DMS 273 treated with DMSO at 0.1 percent for 48 hours (cell line): ENCODE measurements around the gene DHFR.

ENCODE experiments used
- DNase-seq: peaks from one replicate; lab custom pipeline; 2025; lab: John Stamatoyannopoulos, UW

The DHFR gene

DNA sequence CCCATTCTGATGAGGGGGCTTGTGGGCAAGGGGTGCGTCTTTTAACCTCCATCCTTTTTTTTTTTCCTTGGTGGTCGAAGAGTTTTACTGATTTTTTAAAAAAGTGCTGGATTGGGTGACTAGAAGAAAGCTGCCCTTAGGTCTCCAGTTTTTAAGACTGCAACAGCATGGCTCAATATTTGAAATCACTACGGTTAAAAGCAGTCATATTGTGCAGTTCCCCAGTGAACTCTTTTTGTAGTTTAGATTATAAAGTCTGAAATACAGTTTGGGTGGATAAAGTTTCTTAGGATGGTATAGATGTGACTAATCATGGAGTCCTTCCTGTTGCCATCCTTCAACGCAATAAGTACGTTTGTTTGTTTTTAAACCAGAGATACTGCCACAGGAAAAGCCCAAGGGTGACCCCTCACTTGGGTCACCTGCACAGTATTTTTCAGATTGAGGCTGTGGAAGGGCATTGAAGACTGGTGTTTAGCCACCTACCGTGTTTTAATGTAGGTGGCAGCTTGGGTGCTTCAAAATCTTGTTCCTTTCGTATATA, 520 bp upstream of the DHFR start:
- no peak for DNase-seq

DNA sequence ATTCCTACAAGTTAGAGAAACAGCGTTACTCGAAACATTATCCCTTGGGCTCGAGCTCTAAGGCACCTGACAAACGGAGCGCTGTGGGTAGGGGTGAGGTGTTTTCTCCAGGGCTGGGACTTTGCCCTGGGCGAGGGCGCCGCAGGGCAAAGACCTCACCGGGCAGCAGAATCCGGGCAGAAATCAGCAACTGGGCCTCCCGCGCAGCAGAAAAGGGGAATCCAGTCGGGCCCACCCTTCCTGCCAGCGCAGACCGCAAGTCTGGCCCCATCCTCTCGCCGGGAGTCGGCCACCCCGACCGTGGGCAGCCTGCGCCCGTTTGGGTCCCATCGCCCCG, 761 bp downstream of the DHFR start:
- no peak for DNase-seq

DNA sequence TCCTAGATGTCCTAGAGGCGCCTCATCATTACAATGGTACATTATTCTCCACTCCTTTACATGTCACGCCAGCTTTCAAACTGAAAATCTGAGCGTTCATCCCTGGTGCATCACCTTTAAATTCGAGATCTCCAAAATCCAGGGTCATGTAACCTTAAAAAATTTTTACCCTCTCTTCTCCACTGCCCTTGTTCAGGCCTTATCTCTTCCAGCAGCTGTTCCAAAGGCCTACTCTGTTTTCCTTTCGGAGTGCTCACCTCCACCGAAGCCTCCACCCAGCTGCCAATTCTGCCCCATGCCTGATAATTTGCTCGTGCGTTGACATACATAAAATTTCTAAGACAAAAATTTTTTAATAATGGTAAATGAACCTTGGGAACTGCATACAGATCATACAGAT, 1.3 kb downstream of the DHFR start:
- DNase-seq = no peak

DNA sequence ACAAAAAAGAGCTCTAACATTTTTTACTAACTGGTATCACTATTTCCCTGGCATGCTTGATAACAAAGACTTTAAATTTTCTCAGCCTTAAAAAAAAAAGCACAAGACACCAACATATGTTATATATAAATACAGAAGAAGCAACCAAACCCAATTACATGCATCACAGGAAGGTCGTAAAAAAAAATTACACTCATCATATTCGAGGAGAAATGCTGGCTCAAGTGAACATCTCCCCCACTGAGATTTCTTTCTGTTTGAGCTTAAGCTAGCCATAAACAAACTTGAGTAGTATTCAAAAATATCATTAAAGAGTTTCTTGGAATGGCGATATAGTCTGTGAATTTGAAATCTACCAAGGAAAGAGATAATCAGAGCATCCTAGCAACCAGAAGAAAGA, 7.9 kb downstream of the DHFR start:
- DNase-seq = no peak

DNA sequence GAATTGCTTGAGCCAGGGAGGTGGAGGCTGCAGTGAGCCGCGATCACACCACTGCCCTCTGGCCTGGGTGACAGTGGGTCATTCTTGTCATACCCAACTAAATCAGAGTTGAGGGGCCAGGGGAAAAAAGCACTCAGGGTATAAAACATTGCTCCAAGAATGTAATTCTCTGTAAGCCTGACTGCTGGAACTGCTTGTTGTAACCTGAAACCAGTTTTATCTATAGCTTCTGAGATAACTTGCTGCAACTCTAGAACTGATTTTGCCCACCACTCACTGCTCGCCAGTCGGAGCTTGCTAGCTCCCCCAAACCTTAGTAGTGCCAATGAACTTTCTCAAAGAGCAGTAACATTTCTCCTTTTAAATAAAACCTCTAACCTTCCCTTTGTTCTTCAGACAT, 9.9 kb downstream of the DHFR start:
- DNase-seq = no peak

DNA sequence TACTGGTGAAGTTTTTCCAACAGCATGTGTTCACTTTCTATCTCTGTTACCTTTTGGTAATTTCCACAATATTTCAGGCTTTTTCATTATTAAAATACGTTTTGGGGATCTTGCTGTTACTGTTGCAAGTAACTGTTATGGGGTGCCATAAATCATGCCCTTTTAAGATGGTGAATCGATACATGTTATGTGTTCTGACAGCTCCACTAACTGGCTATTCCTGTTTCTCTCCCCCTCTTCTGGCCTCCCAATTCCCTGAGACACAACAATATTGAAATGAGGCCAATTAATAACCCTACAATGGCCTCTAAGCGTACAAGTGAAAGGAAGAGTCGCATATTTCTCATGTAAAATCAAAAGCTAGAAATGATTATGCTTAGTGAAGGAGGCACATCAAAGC, 13.4 kb downstream of the DHFR start:
- DNase-seq = no peak

DNA sequence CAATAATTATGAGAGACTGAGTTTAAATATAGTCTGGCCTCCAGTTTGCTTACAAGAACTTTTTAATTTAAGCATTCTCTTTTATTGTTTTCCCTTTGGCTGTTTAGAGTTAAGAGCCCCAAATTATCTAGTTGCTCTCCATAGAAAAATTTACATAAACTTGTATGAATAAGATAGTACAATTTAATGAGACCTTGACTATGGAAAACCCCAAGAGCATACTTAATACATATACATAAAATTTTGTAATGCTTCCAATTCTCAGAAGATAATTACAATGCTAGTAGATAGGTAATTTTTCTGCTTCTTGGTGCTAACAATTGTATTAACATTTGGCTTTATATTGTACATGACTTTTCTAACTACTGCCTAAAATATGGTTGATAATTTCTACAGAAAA, 20.6 kb downstream of the DHFR start:
- DNase-seq = no peak

DNA sequence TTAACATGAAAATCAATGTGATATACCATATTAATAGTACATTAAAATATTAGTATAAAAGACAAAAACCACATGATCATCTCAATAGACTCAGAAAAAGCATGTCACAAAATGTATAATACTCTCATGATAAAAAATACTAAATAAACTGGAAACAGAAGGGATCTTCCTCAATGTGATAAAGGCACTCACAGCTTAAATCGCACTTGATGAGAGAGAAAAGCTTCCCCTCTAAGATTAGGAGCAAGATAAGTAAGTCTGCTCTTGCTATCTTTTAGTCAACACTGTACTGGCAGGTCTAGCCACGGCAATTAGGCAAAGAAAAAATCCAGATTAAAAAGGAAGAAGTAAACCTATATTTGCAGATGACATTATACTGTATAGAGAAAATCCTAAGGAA, 22.1 kb downstream of the DHFR start:
- no peak for DNase-seq

DNA sequence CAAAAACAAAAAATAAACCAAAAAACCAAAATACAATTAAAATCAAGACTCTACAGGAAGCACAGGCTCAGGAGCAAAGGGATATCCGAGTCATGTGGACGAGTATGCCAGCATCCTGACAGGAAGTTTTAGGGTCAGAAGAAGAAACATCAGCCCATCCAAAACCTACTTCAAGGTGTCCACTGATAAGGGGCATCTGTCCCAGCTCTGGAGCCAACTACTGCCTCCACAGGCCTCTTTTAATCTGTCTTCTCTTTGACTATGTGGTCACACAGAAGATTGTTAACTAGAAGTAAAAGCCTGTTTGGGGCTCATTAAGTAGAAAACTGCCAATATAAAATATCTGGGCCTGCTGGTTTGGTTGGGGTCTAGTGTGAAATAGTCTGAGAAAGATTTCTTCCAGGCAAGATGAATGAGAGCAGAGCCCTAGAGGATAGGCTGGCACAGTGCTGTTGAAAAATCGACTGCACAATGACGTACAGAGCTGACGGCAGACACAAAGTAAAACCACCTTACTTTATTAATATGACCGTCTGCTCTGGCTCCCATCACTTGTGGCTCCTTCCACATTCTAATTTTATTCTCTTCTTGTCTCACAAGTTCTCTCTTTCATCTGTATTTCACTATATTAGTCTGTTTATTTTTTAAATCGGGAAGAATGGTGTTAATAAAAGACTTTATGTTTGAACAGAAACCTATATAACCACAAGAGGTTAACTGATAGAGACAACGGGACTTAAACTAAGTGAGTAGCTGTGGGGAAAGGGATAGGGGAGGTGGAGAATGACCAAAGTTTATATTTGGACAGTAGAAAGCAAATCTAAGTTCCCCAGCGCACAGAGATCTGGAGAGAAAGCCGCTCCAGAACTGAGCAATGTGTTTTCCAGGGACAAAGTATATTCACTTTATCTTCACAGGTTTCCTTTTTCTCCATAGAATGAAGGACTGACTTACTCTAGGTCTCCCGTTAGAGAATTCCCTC, 23.2 kb downstream of the DHFR start:
- no peak for DNase-seq

DNA sequence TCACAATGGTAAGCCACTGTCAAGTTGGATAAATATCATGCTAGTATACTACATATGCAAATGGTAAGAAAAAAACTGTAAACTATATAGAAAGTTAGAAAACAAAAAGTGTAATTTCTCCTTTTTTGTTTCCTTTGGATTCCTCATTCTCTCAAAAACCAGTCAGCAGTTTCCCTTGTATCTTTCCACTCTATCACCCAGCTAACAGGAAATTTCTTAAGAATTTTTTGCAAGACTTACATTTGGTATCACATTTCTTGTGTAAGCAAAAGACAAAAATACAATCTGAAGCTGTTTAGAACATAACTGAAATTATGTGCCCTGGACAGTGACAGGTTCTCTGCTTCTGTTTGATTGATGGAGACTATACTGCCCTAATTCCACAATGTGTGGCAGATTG, 25.5 kb downstream of the DHFR start:
- DNase-seq = no peak

DNA sequence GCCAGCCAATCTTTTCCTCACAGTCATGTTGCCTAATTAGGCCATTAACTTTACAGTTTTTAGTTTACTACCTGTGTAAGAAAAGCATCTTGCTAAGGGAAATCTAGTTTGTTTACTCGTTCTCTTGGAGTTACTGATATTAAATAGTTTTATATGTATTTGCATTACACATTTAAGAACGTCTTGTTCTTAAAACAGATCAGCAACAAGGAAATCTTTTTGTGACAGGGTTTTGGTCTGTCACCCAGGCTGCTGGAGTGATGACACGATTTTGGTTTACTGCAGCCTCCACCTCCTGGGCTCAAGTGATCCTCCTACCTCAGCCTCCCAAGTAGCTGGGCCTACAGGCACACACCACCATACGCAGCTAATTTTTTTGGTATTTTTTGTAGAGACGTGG, 29.6 kb downstream of the DHFR start:
- no peak for DNase-seq

DNA sequence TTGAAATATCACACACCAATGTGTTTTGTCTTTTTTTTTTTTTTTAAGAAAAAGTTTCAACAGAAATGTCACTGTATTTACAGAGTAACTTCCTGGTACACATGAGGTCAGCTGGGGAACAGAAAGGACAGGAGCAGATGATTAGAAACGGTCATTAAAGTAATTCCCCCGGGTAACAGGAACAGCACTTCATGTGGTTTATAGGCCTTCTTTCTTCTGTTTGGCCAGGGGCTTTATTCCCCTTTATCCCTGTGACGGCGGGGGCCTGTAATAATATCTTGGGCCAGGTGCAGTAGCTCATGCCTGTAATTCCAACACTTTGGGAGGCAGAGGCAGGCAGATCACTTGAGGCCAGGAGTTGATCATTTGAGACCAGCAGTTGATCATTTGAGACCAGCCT, 30.8 kb downstream of the DHFR start:
- DNase-seq = no peak

DNA sequence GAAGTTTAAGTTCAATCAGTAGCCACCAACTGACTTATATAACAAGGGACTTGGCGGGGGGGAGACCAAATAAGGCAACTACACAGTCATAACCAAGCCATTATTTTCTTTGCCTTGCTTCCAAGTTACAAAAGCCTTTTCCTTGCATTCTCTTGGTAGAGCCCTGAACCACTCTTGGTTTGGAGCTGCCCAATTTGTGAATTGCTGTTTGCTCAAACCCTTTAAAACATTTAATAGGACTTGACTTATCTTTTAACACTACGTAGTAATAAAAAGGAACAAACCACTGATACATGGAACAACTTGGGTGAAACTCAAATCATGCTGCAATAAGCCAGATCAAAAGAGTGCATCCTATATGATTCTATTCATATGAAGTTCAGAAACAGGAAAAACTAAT, 32.0 kb downstream of the DHFR start:
- DNase-seq = no peak

DNA sequence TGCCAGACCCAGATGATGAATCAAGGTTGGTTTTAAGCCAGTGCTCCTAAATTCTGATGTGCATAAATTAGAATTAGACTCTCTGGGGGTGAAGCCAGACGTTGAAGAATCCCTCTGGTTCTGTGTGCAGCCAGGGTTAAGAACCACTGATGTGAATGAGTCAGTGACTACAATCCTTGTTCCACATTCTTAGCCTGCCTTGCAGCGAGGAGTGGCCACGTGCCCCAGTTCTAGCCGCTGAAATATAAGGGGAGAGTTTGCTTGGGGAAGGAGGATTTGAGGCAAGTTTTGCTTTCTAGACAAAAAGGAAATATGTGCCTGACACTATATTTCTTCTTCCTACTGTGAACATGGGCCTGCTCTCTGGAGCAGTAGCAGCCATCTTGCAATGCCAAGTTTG, 34.6 kb downstream of the DHFR start:
- no peak for DNase-seq

DNA sequence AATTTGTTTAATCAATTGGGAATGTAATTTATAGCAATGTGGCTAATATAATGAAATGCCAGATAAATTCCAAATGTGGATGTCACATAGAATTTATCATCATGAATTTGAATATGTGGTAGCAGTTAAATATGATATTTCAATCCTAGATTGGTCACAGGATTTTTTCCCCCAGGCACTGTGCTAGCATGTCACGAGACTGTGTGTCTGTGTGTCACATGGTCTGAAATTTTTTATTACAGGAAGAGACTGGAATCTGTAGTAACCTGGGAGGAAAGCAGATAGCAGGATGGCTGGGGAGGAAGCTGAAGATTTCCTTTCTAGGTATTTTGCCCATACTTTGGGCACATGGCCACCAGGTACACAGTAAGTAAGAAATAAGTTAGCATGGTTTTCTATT, 35.7 kb downstream of the DHFR start:
- no peak for DNase-seq

DNA sequence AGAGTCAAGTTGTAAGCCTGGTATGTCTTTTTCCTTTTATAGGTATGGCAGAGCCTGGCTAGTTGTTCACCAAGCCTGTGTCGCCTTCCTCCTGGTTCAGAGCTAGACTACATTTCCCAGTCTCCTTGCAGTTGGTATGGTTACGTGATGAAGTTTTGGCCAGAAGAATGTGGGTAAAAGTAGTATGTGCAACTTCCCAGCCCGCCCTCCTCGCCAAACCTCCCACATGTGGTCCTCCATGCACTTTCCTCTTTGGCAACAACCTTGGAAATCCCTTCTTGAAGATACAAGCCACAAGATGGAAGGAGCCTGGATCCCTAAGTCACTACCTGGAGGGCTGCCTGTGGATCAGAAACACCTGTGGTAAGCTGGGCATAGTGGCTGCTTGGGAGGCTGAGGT, 36.3 kb downstream of the DHFR start:
- no peak for DNase-seq

DNA sequence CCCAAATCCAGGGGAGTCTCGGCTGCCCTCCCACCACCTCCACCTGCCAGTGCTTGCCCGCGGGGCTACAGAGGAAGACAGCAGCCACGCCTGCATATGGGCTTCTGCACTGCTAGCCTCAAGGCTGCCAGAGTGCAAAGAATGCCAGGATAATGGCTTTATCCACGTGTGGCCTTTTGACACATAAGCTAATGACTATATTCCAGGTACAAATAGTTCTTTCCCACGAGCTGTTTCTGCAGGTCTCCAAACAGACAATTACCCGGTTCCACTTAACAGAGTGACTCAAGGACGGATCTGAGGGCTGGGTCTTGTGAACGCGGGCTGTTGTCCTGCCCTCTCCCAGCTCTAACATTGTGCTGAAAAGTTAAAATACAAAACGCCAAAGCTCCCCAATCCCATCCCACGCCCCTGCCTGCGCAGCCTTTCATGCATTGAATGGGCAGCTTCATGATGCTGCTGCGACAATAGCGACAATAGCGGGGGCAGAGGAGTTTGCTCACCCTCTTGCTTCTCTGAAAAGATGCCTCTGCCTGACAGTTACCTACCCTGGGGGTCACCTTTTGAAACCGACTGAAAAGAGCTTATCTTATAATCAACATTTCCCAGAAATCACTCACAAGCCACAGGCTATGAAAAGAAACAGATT, 39.4 kb downstream of the DHFR start:
- no peak for DNase-seq

DNA sequence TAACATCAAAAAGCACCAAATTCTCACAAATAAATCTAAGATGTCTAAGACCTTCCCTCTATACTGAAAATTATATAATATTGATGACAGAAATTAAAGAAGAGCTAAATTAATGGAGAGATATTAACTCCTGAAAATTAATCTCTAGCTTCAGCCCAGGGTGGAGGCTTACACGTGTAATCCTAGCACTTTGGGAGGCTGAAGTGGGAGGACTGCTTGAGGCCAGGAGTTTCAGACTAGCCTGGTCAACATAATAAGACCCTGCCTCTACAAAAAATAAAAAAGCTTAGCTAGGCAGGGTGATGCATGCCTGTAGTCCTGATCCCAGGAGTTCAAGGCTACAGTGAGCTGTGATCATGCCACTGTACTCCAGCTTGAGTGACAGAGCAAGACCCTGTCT, 45.1 kb downstream of the DHFR start:
- DNase-seq = no peak

DNA sequence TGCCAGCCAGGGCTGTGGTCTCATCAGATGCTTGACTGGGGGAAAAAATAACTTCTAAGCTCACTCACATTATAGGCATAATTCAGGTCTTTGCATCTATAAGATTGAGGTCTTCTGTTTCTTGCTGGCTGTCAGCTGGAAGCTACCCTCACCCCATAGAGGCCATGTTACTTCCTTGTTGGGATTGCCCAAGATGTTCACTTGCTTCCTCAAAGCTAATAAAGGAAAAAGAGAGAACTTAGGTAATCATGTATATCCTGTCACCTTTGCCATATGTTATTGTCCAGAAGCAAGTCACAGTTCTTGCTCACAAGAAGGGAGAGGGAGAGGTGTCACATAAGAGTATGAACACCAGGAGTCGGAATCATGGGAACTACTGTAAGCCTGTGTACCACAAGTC, 46.1 kb downstream of the DHFR start:
- no peak for DNase-seq

DNA sequence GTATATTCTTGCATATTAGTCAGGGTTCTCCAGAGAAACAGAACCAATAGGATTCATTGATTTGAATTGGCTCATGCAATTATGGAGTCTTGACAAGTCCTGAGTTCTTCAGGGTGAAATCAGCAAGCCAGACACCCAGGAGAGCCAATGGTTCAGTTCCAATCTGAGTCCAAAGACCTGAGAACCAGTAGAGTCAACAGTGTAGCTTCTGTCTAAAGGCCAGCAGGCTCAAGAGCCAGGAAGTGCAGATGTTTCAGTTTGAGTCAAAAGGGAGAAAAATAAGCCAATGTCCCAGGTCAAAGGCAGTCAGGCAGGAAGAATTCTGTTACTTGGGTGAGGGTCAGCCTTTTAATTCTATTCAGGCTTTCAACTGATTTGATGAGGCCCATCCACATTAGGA, 47.0 kb downstream of the DHFR start:
- no peak for DNase-seq

DNA sequence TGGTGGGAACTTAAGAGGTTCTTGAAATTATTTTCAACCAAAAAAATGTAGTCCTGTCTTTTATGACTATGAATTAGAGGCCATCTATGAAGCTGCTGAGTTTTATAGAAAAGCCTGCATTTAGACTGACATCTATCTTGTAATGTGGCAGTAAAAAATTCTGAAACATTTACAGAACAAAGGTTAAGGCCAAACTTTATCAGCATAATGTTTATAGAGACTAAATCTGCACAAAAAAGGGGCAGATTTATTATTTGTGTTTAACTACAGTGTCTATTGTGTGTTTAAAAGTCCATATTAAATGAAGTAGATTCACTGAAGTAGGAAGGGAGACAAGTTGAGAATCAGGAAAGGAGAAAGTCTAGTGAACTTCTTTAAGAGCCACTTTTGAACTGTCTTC, 47.4 kb downstream of the DHFR start:
- DNase-seq = no peak

DNA sequence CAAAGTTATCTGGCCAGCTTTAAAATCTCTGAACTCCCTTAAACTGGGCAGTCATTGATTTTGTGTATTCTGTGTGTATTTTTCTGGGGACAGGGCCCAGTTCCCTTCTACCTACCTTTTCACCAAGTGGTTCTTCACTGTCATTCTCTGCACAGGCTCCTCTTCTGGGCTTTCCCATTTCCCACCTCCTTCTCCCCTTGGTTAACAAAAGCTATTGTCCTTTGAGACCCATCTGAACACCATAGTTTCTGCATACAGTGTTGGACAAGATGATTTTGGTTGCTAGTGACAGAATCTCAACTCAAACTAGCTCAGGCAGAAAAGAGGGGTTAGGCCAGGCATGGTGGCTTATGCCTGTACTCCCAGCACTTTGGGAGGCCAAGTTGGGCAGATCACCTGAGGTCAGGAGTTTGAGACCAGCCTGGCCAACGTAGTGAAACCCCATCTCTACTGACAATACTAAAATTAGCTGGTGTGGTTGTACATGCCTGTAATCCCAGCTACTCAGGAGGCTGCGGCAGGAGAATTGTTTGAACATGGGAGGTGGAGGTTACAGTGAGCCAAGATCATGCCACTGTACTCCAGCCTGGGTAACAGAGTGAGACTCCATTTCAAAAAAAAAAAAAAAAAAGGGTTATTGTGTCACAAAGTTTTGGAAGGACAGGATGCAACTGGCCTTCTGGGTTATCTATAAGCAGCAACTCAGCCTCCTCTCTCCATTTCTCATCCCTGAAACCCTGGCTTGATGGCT, 53.7 kb downstream of the DHFR start:
- DNase-seq = no peak

DNA sequence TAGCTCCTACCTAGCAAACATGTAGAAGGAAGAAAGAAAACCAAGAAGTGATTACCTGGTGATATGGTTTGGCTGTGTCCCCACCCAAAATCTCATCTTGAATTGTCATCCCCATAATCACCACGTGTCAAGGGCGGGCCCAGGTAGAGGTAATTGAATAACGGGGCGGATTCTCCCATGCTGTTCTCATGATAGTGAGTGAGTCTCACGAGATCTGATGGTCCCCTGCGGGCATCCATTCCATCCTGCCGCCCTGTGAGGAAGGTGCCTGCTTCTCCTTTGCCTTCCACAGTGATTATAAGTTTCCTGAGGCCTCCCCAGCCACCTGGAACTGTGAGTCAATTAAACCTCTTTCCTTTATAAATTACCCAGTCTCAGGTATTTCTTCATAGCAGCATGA, 57.3 kb downstream of the DHFR start:
- DNase-seq = no peak
